Mesenteric fat pad (tissue), 1 donor: Measurements from ENCODE around the gene BMX. TPM values are rescaled to one million over a fixed set of nuclear protein-coding genes. Genes with fewer than 3 reads are reported as not detected.
A peak's percentile ranks its signal among the peaks of the same experiment; 100 is the strongest.

ENCODE experiments used
- DNase-seq: peaks from one replicate; pipeline ENCODE4 v3.0.0-alpha.2; 2020; ENCODE audit warnings: low spot score
- long read RNA-seq: library from polyadenylated mRNA; unstranded; transcript quantifications from one replicate; pipeline ENCODE4 v2.0.0, GENCODE V29; 2020
- total RNA-seq: library from RNA; stranded (reverse); fragmentation: NEBNext Ultra II Directional; extraction: Animal tissue kit (Norgen Biotek cat#: 25700); gene quantifications from one replicate; pipeline ENCODE4 v1.2.1, GENCODE V29; 2021
- donor health status: DM: yes; HTN: yes; CAD: no.

Gene BMX
- total RNA-seq = 1.7 TPM
- long read RNA-seq, transcript BMX-202 (19 exons, 2,531 nt) = major isoform, 7 of 10 reads
- long read RNA-seq, partial matches to known transcripts = 0 of 10 reads
- long read RNA-seq, other reads (novel, unspliced or antisense) = 3 of 10 reads

DNA sequence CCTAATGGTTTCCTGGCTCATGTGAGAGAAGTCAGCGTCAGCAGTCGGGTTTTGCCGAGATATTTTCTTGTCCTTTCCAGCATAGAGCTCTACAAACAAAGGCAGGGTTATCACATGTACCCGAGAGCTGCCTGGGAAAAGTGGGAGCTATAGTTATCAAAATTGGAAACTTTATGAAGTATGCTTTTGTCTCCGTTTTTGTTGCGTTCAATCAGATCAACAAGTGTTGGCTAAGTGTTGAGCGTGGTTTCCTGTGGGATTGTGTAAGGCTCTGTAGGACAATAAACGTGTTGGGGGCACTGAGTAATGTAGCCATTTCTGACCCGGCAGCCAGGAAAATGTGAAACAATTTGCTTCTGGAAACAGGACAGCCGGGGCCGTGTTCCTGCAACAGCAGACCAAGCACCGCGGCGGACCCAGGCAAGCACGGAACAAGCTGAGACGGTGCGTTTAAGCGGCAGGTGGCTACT, at the start of gene BMX:
Gene BMX, plus strand, starts transcription at position 311 of the 470 bp plus-strand sequence. CDS start 7,547 bp downstream, outside the sequence.
- no peak for DNase-seq

DNA sequence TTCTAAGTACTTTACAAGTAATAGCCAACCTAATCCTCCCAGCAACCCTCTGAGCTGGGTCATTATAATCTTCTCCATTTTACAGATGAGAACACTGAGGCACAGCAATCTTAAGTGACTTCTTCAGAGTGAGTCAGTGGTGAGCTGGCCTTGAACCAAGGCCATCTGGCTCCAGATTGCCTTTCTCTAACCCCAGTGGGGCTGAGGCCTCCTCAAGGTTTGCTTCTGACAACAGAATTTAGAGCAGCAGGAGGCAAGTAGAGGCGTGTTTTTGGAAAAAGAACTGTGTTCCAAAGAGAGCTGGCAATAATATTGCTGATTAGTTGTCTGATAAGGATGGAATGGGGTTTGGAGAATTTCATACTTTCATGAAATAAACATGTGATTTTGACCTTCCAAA, 48.7 kb upstream of the BMX start:
- DNase-seq = no peak

DNA sequence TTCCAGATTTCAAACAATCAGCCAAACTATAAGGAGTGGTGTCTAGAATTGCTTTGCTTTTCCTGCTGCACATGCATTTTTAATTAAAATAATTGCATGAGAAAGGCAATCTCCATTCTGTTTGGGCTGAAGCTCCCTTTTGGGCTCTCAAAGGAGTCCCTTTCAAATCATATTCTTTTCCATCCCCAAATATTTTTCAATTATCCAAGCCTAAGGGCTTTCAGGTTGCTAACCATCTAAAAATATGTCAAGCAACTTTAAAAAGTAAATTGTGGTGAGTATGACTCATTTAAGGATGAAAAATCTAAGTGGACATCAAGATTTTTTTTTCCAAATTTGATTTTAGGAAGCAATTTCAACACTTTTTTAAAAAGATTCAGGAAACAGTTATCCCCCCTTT, 35.9 kb upstream of the BMX start:
- no peak for DNase-seq

DNA sequence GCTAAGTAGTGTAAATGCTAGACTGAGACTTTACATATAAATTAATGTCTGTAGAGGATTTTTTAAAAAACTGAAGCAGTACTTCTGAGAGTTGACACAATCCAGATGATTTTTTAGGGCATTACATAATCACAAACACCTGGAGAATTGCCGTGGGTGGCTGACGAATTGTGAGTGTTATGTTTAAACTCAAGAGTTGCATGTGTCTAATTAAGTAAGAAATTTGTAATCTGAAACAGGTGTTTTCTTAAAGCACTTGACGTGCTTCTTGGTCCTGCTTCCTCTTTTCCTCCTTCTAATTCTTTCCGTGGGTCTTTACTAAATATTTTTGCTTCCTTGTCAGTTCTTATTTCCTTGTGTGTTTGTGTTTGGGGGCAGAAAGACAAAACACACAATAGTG, 35.3 kb upstream of the BMX start:
- no peak for DNase-seq

DNA sequence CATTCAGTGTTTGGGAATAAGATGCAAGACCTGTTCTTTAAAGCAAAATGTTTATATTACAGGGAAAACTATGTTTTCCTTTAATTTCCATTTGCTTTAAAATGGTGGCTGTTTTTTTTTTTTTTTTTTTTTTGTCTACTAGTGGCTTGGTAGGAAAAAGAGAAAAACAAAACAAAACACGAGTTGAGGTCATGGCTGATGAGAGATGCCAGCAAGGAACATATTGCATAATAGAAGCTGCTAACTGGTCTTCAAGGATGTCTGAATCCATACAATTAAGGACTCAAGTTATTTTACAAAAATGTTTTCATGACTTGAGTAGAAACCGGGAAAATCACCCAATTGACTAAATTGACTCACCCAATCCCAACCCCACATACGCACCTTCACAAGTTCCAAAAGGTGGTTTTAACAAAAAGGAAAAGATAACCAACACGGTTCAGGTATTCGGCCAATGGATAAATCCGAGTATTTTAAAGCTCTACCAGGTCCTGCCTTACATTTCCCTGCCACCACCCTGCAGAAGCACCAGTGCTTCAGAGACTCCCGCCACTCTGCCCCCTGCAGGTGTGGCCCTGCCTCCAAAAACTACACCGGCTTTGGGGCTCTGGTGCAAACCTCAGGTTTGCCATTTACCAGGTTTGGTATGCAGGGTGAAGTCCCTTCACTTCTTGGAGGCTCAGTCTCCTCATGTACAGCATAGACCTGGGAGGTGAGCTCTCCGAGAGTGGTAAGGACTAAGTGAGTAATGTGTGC, 34.5 kb upstream of the BMX start:
- DNase-seq = no peak

DNA sequence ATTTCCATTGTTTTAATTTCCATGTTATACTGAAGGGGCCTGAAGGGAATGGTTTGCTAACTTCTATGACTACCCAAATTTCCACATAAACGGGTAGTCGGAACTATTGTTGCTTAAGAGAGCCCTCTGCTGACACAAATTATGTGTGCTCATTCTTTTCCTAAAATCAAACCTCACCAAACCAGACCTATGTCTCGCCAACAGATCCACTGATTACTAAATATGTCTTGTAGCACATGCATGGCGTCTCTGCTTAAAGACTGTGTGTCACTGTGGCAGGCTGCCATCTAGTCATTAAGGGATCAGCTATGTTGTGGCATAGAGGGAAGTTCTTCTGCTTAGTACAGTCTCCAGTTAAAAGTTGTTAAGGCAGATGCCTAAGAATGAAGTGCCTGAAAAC, 32.6 kb upstream of the BMX start:
- DNase-seq = no peak

DNA sequence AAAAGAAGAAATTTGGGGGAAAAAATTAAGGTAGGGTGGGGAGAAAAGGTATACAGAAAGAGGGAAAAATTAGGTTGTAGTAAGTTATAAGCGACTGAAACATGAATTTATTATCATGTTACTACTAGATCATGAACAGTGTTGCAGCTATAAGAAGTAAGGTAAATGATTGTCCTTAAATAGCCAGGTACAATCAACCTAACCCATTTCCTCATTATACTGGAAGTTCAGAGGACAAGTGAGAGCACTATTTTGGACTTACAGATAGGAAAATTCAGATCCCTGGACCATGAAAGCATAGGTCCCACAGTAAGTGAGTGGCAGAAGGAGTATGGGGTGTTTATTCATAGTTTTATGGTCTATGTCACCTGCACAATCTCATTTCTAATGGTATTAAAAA, 31.0 kb upstream of the BMX start:
- no peak for DNase-seq

DNA sequence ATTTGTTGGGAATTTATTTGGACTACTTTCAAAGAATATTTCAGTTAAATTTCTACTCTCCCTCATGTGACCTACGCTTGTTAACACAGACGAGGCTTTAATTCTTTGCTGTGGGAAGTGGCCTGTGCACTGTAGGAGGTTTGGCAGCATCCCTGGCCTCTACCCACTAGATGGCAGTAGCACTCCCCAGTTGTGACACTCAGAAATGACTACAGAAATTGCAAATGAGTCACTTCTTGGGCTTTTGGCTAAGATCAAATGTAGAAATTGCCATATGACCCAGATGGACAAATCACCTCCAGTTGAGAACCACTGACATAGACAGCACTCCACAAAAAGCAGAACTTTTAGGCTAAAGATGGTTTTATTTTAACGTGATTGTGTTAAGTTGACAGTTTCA, 29.6 kb upstream of the BMX start:
- no peak for DNase-seq

DNA sequence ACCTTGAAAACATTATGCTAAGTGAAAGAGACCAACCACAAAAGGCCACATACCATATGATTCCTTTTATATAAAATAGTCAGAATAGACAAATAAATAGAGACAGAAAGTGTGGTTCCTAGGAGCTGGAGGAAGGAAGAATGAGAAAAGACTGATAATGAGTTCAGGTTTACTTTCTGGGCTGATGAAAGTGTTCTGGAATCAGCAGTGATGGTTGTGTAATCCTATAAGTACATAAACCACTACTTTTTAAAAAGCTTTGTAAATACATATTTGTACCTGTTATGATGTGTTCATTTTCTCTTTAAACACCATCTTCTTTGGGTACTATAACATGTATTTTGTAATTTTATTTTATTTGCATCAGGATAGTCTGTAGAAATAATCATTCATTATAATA, 28.1 kb upstream of the BMX start:
- no peak for DNase-seq

DNA sequence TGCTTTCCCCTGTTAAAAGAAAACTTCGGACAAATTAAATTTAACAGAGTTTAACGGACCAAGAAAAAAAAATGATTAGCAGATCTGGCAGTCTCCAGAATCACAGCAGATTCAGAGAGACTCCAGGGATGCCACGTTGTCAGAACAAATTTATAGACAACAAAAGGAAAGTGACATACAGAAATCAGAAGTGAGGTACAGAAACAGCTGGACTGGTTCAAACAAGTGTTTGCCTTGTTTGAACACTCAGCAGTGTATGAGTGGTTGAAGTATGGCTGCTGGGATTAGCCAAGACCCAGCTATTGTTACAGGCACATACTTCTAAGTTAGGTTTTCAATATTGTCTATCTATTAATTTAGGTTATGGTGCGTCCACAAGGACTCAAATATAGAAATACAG, 26.6 kb upstream of the BMX start:
- no peak for DNase-seq

DNA sequence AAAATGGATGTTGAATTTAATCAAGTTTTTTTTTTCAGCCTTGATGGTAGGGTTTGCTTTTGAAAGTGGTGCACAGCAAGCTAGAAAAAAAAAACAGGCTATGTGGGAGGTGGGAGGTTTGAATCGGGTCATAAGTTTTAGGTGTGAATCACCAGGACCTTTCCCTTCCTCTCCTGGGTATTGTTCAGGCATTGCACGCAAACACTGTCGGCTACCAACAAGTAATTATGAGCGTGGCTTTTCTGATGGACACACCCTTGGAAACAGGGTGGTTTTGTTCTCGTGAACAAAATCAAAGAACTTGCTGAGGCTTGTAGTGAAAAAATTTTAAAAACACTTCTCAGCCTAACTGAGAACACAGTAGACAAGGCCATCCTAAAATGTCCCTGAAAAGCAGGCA, 25.6 kb upstream of the BMX start:
- no peak for DNase-seq

DNA sequence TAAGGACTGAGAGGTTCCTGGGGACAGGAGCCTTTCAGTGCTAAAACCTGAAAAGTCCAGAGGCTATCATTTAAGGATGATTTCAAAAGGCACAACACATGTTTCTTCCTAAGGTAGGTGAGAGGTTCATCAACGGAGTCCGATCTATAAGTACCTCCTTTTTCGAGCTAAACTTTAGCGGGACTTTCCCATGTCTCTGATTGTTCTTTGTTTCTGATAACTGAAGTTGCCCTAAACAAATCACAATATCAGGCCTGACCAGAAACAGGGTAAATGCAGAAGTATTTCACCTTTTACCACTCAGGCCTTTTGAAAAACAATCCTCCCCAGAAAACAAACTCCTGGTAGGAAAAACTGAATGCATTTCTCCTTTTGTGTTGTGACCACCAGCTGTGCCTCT, 25.1 kb upstream of the BMX start:
- DNase-seq = no peak

DNA sequence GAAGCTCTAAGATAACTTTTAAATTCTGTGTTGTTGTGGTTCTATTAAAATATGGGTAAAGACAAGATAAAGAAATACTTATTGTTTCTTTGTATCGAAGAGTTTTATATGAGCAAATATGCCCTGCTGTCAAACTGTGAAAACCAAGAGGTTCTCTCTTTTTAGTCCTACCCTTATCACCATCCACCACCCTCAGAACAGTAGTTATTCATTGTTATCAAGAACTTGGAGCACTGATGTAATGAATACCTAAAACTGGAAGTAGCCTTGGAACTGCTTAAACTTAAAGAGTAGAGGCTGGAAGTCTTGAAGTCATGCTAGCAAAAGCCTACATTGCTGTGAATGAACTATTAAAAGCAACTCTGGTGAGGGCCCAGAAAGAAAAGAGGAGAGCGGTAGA, 16.7 kb upstream of the BMX start:
- no peak for DNase-seq

DNA sequence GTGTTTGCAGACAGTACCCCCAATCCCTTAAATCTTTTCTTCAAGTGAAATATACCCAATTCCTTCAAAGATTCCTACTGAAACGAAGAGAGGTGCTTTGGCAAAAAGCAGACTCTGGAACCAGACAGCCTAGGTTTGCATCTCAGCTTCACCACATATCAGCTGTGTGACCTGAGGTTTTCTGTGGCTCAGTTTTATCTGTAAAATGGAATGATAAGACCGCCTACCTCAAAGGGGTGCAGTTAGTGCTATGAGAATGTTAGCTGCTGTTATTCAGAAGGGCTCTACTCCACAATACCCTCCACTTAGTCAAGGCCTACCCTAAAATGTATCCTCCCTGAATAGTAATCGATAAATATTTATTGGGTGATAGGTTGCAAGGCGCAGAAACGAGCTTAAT, 8.1 kb upstream of the BMX start:
- no peak for DNase-seq

DNA sequence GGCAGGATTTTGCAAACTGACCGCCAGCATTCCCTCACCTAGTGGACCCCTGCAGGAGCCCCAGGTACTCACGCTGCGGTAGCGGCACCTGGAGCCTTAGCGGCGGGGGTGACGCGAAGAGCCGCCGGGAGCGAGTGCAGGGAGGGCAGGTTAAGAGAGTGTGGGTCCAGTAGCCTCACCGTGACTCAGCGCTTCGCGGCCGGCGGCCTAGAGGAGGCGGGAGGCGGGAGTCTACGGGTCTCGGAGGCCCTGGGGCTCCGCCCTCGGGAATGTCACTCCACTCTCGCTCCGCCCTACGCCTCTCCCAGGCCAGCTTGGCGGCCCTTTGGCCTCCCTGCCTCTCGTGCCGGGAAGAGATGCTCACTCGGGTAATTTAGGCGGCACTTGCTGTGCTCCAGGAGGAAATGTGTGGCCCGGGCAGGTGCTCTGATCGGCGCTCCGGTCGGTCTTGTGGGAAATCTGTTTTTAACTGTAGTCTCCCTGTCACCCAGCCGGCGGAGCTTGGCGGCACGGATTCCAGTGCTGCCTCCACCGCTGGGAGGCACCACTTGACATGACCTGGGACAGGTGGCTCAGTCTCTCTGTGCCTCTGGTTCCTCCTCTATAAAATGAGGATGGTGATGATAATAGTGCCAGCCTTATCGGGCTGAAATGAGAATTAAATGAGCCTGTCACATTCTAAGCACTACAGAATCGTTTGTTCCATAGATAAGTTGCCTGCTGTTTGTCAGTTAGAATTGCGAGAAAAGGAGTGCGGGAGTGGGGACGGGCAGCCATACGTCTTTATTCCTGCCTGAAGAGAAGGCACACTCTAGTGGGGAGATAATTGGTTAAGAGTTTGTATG, 7.3 kb upstream of the BMX start, which contains the start of gene PIR:
Gene PIR, minus strand, starts transcription at position 216 of the 845 bp plus-strand sequence. CDS start 2,076 bp downstream, outside the sequence.
- DNase-seq = peak; percentile 95

DNA sequence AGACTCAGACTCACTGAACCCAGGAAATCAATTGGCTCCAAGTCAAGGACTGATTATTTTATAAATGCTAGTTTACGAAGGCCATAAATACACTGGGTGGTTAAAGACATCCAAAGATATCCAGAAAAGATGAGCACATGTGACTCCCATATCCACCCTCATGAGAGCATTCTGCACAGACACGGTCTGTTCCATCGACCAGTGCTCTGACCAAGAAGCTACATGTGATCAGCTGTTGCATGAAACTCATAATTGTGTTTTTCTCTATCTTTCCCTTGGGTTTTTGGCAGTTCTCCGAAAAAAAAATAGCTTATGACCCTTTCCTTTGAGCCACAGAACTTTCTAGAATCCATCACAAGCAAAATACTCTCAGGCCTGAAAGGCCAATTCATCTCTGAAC, 4.8 kb upstream of the BMX start:
- DNase-seq = no peak

DNA sequence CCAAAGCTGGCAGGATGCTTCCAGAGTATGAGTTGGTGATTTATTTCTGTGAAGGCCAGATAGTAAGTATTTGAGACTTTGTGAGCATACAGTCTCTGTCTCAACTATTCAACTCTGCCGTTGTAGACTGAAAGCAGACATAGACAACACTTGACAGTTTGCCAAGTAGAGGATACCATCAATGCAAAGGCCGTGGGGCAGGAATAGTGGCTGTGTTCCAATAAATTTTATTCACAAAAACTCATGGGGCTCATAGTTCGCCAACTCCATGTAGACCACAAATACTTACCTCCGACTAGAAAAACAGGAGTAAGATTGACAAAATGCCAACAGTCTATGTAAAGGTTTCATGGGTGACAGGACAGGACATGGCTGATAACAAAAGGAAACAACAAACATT, 3.8 kb upstream of the BMX start:
- DNase-seq = no peak

DNA sequence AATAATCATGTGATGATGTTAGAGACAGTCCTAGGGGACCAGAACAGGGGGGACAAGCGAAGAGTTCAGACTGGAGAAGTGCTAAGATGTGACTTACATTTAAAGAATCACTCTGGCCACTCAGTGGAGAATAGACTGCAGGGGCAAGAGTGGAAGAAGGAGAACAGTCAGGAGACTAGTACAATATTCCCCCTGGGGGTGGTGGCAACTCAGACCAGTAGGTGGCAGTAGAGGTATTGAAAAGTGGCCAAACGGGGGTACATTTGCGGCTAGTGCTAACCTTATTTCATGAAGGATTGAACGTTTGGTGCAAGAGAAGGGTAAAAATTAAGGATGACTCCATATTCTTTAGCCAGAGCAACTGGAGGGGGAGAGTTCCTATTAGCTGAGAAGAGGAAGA, 2.7 kb upstream of the BMX start:
- no peak for DNase-seq

DNA sequence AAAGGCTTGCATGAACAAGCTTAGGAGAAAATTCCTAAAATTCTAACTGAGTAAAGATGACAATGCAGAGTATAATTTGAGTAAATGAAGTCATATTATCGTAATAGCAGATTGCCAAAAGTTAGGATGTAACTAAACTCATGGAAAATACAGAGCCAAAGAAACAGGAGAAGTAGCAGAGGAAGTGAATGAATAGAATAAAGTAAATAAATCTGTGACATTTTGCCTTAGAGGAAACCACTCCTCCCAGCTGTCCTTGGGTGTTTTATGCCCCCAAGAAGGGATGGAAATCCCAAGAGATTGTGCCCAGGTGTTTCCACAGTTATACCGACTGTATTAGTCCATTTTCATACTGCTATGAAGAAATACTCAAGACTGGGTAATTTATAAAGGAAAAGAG, 1.9 kb upstream of the BMX start:
- DNase-seq = no peak

DNA sequence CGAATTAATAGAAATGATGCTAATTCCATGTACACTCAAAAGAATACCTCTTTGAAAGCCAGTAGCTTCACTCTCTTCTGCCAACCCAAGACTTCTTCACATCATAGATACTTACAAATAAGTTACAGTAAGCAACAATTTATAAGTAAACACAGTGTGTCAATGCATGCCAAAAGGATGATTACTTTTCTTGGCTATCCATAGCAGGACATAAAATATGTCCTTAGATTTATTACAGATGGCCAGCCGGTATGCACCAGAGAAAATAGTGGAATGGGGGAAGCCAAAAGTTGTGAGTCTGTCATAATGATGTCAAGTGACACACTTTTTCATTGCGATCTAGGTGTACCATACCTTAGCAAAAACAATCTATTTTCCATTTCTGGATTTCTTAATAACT, 631 bp upstream of the BMX start:
- no peak for DNase-seq

DNA sequence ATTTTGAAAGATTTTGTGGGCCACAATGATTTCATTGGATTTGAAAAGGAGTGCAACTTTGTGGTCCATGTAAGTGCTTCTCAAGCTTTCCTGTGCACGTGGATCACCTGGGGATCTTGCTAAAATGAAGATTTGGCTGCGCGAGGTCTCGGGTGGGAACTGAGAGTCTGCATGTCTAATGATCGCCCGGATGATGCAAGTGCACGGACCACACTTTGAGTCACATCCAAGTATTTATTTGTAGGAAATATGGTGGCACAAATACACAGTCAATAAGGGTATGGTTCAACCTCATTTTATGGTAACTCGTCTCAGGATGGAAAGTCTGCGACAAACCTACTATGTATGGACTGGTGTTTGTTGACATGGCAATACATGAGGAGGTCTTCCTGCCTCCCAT, 899 bp downstream of the BMX start:
- no peak for DNase-seq

DNA sequence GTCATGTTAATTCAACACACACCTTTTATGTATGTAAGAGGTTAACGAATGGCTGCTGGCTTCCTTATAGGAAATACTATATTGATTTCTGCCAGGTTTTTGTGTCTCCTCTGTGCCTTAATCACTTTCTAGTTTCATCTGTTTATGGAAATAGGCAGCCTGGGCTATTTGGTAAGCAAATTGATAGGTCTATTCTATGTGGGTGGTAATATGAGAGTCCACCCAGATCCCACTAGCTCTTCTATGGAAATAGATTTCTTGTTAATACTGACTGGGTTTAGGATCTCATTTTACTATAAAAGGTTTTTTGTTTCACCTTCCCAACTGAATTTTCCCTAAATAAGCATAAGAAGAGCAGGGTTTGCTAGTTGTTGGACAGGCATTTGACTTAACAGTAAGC, 4.1 kb downstream of the BMX start:
- DNase-seq = no peak
